ENCODE measurements around the gene ARID4B.
"Not testable (repeated sequence)": the region's sequence is repeated elsewhere in the genome, so short reads cannot be mapped to it uniquely, and the experiment has no call there.

The ARID4B gene

GRCh38 chr1:235329139-235329902, 1.3 kb upstream of the ARID4B start:
- peak; percentile 35 to 49 for DNase-seq

GRCh38 chr1:235328271-235329138, 526 bp upstream of the ARID4B start, which contains the start of gene GGPS1:
GGPS1 (plus strand) TSS chr1:235328570; CDS start chr1:235335265, 6,695 bp downstream.
- peak; percentile 100 for DNase-seq

GRCh38 chr1:235326719-235327558, 1.0 kb downstream of the ARID4B start:
- peak in 1 of 2 experiments; percentile 26 for DNase-seq

- DNase-seq, result no peak
Observed at GRCh38 chr1:235325854-235326253, 2.1 kb downstream of the ARID4B start.

GRCh38 chr1:235325139-235325538, 2.8 kb downstream of the ARID4B start:
- no peak for DNase-seq

- DNase-seq, result no peak
Observed at GRCh38 chr1:235324296-235324695, 3.7 kb downstream of the ARID4B start.

GRCh38 chr1:235320521-235321179, 7.3 kb downstream of the ARID4B start:
- no peak for DNase-seq

- DNase-seq, result no peak
Observed at GRCh38 chr1:235319255-235319654, 8.7 kb downstream of the ARID4B start.

GRCh38 chr1:235317168-235317567, 10.8 kb downstream of the ARID4B start:
- DNase-seq, result no peak

GRCh38 chr1:235315735-235316134, 12.2 kb downstream of the ARID4B start:
- no peak for DNase-seq

GRCh38 chr1:235315173-235315572, 12.8 kb downstream of the ARID4B start:
- no peak for DNase-seq

- no peak for DNase-seq
Observed at GRCh38 chr1:235313931-235314678, 13.9 kb downstream of the ARID4B start.

- no peak for DNase-seq
Observed at GRCh38 chr1:235313262-235313661, 14.7 kb downstream of the ARID4B start.

GRCh38 chr1:235309206-235309605, 18.8 kb downstream of the ARID4B start:
- DNase-seq, result not testable (repeated sequence)

GRCh38 chr1:235307158-235308124, 20.5 kb downstream of the ARID4B start:
- no peak for DNase-seq

- DNase-seq, result no peak
Observed at GRCh38 chr1:235304549-235305451, 23.2 kb downstream of the ARID4B start.

GRCh38 chr1:235302143-235302542, 25.8 kb downstream of the ARID4B start:
- no peak for DNase-seq

GRCh38 chr1:235299169-235299858, 28.7 kb downstream of the ARID4B start:
- no peak for DNase-seq

GRCh38 chr1:235298758-235299157, 29.2 kb downstream of the ARID4B start:
- DNase-seq, result no peak

All from NCI-H1930 (cell line).